GM12864 (cell line): Measurements from ENCODE around the gene KANTR.
"Not testable (repeated sequence)": the region's sequence is repeated elsewhere in the genome, so short reads cannot be mapped to it uniquely, and the experiment has no call there.

Source experiments
- DNase-seq: peaks from one replicate; pipeline ENCODE4 v3.0.0-alpha.2; 2011; ENCODE audit warnings: low read depth
- H3K4me3 ChIP-seq: 2 replicates; pipeline ENCODE4 v1.5.1; 2011; ENCODE audit warnings: mild to moderate bottlenecking, low read depth, low read length, control low read depth
- CTCF ChIP-seq: IDR thresholded peaks from 2 replicates; pipeline ENCODE4 v1.5.1; 2011; ENCODE audit warnings: low read depth, mild to moderate bottlenecking, moderate library complexity, low read length, control low read depth, inconsistent platforms; ENCODE audit errors: missing control alignments

The KANTR gene

GRCh38 chrX:53159184-53159583 is 65.2 kb downstream of the KANTR start:
- DNase-seq: no peak
- H3K4me3 ChIP-seq: no peak overlapping the region
- no peak for TF ChIP-seq CTCF

DNA sequence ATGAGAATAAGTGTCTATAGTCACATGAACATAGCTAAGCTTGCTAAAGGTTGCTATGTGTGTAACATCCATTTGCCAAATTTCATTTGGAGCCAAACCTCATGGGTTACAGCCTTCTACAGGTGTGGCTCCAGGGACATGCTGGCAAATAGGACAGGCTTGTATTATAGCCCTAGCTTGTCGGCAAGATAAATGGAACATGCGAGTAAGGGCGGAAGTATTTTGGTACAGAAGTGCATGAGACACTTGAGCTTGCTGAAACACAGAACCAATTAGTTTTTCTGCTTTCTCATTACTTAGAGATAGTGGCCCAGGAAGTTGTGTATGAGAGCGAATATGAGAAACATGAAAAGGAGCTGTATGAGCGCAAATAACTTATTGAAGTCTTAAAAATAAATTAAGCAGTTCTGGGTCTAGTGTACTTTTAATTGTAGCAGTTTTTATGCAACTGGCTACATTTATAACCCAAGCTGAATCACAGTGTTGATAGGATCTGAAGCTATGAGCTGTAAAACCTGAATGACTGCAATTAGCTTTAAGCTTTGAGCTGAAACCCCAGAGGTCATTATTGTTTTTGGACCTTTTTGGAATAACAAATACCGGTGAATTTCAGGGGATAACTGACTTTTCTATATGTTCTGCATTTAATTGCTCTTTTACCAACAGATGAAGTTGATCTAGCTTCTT is 66.5 kb downstream of the KANTR start:
- no peak overlapping the region for H3K4me3 ChIP-seq
- DNase-seq: no peak
- TF ChIP-seq CTCF: no peak

DNA sequence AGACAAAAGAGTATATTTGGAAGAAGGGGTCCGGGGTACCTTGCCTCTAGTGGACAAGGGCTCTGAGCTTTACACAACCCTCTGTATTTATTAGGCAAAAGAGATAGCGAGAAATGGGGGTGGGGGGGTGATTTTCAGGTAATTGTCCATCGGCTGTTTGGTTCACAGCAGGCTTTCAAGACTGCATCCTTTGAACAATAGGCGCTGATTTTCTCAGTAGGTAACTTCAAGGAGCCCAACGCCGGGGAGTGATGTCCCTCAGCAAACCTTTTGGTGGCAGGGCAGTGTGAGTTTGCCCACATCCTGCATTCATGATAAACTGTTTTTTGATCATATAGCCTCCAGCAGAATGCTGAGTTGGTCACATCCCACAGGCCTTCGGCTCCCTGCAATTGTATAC is 69.5 kb downstream of the KANTR start:
- TF ChIP-seq CTCF: no peak
- H3K4me3 ChIP-seq: no peak overlapping the region
- no peak for DNase-seq

GRCh38 chrX:53164566-53164965 is 70.6 kb downstream of the KANTR start:
- DNase-seq, H3K4me3 ChIP-seq: not testable (repeated sequence)

- no peak overlapping the region for H3K4me3 ChIP-seq
- DNase-seq: no peak
- TF ChIP-seq CTCF: no peak
Measured at GRCh38 chrX:53166103-53166502, 72.2 kb downstream of the KANTR start.

- DNase-seq: no peak
- TF ChIP-seq CTCF: no peak
- H3K4me3 ChIP-seq: no peak overlapping the region
Measured at GRCh38 chrX:53171356-53171755, 77.4 kb downstream of the KANTR start.
